ENCODE measurements around the gene CASR.
A peak's percentile ranks its signal among the peaks of the same experiment; 100 is the strongest.

Gene CASR

GRCh38 chr3:122239112-122239511, 55.6 kb downstream of the CASR start:
- no peak overlapping the region for H3K4me3 ChIP-seq (replicated peaks in 1 of 2; ENCODE audit: low read depth in 2 of 2, low read length in 2 of 2)
- DNase-seq (ENCODE audit: low read depth in 2 of 2) = no peak
- no peak for TF ChIP-seq CTCF (IDR thresholded peaks at IDR 0.05; ENCODE audit: low read depth, low read length)

GRCh38 chr3:122245513-122246174, 62.2 kb downstream of the CASR start:
- DNase-seq (ENCODE audit: low read depth in 2 of 2) = peak in 1 of 2 donors; percentile 28
- no peak for TF ChIP-seq CTCF (IDR thresholded peaks at IDR 0.05; ENCODE audit: low read depth, low read length)
- H3K4me3 ChIP-seq (replicated peaks in 1 of 2; ENCODE audit: low read depth in 2 of 2, low read length in 2 of 2) = no peak overlapping the region

- no peak overlapping the region for H3K4me3 ChIP-seq (replicated peaks in 1 of 2; ENCODE audit: low read depth in 2 of 2, low read length in 2 of 2)
- DNase-seq (ENCODE audit: low read depth in 2 of 2) = no peak
- no peak for TF ChIP-seq CTCF (IDR thresholded peaks at IDR 0.05; ENCODE audit: low read depth, low read length)
These were observed 62.7 kb downstream of the CASR start for GRCh38 chr3:122246199-122246598.

GRCh38 chr3:122247087-122247824, 63.8 kb downstream of the CASR start:
- H3K4me3 ChIP-seq (replicated peaks in 1 of 2; ENCODE audit: low read depth in 2 of 2, low read length in 2 of 2) = no peak overlapping the region
- no peak for TF ChIP-seq CTCF (IDR thresholded peaks at IDR 0.05; ENCODE audit: low read depth, low read length)
- DNase-seq (ENCODE audit: low read depth in 2 of 2) = no peak

- no peak for DNase-seq (ENCODE audit: low read depth in 2 of 2)
These were observed 64.3 kb downstream of the CASR start for GRCh38 chr3:122247825-122248185.

GRCh38 chr3:122251428-122251827, 68.0 kb downstream of the CASR start:
- no peak for DNase-seq (ENCODE audit: low read depth in 2 of 2)
- H3K4me3 ChIP-seq (replicated peaks in 1 of 2; ENCODE audit: low read depth in 2 of 2, low read length in 2 of 2) = no peak overlapping the region
- no peak for TF ChIP-seq CTCF (IDR thresholded peaks at IDR 0.05; ENCODE audit: low read depth, low read length)

More at GRCh38 chr3:122247825-122248185, 64.3 kb downstream of the CASR start:
- no peak for TF ChIP-seq CTCF (IDR thresholded peaks at IDR 0.05; ENCODE audit: low read depth, low read length)
- H3K4me3 ChIP-seq (replicated peaks in 1 of 2; ENCODE audit: low read depth in 2 of 2, low read length in 2 of 2) = no peak overlapping the region

Data from cardiac fibroblast (primary cell).